Measurements from ENCODE around the gene PAX9. TPM values are rescaled to one million over a fixed set of nuclear protein-coding genes. Genes with fewer than 3 reads are reported as not detected.

Gene PAX9
- total RNA-seq, 1 experiment from 2014 or later: 14.9 TPM

DNA sequence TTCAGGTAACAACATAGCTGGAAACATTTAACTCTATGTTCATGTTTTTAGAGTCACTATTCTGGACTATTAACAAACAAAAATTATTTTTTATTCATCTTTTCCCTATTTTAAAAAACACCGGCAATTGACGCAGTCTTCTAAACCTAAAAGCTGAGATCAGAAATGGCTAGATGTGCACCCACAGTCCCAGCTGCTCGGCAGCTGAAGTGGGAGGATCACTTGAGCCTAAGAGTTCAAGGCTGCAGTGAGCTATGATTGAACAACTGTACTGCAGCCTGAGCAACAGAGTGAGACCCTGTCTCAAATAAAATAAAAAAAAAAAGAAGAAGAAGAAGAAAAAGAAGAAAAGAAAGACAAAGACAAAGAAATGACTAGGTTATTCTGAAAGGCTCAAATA lies 64.5 kb downstream of the PAX9 start:
- Histone ChIP-seq H3K9me2 (replicated peaks; ENCODE audit: low read length) (no peaks in the 10 kb centered on the region), H4K20me1 (ENCODE audit: low read length) (no peaks in the 10 kb centered on the region), H3K9me3 (ENCODE audit: low read length) (no peaks in the 10 kb centered on the region), H3K27me3 (ENCODE audit: low read length) (no peaks in the 10 kb centered on the region), H2AFZ (ENCODE audit: low read length) (no peak overlapping the region), H3K4me2 (ENCODE audit: low read length) (no peak overlapping the region), H3K79me2 (ENCODE audit: low read length) (no peaks in the 10 kb centered on the region), H3K4me1 (ENCODE audit: insufficient read depth, low read length) (no peaks in the 10 kb centered on the region), H3K9ac (ENCODE audit: low read length) (no peak overlapping the region), H3K27ac (ENCODE audit: low read length) (no peak overlapping the region), H3K36me3 (ENCODE audit: low read depth, low read length) (no peaks in the 10 kb centered on the region), H3K4me3 (ENCODE audit: low read length) (no peak overlapping the region), H3F3A (ENCODE audit: low read length, unreplicated experiment) (no peaks in the 10 kb centered on the region)
- ATAC-seq: no peak
- DNase-seq: no peak
- CTCF ChIA-PET: no interaction called here
- no TSS peak for BruUV-seq (replicated peaks)
- POLR2A ChIA-PET (ENCODE audit: unreplicated experiment): no interaction called here
- TF ChIP-seq, protein P1, sequence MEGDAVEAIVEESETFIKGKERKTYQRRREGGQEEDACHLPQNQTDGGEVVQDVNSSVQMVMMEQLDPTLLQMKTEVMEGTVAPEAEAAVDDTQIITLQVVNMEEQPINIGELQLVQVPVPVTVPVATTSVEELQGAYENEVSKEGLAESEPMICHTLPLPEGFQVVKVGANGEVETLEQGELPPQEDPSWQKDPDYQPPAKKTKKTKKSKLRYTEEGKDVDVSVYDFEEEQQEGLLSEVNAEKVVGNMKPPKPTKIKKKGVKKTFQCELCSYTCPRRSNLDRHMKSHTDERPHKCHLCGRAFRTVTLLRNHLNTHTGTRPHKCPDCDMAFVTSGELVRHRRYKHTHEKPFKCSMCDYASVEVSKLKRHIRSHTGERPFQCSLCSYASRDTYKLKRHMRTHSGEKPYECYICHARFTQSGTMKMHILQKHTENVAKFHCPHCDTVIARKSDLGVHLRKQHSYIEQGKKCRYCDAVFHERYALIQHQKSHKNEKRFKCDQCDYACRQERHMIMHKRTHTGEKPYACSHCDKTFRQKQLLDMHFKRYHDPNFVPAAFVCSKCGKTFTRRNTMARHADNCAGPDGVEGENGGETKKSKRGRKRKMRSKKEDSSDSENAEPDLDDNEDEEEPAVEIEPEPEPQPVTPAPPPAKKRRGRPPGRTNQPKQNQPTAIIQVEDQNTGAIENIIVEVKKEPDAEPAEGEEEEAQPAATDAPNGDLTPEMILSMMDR (conservative IDR thresholded peaks at IDR 0.05; ENCODE audit: low read depth, low read length): no peak
- TF ChIP-seq EZH2phosphoT487 (IDR thresholded peaks at IDR 0.05; ENCODE audit: borderline replicate concordance, low read length) (no peak), EZH2 (IDR thresholded peaks at IDR 0.05; ENCODE audit: low read length, unreplicated experiment) (no peak)
- intact Hi-C loops (cut with micrococcal nuclease): no loop called here

Other genes with a start within 250 kb of the PAX9 start
- gene NKX2-1, start 141.6 kb upstream of the PAX9 start, total RNA-seq (2014; rRNA removed): not detected in 2 replicates
- not detected in 2 replicates for gene NKX2-8, start 79.2 kb upstream of the PAX9 start, total RNA-seq (2014; rRNA removed)